GM19193 (cell line): ENCODE results near the gene SULT1B1.

Experiments used
- POLR2A ChIP-seq: IDR thresholded peaks from 4 replicates; pipeline ENCODE4 v1.6.1; 2011; ENCODE audit not compliant: insufficient read depth, insufficient read length; ENCODE audit errors: extremely low read depth

SULT1B1 gene

DNA sequence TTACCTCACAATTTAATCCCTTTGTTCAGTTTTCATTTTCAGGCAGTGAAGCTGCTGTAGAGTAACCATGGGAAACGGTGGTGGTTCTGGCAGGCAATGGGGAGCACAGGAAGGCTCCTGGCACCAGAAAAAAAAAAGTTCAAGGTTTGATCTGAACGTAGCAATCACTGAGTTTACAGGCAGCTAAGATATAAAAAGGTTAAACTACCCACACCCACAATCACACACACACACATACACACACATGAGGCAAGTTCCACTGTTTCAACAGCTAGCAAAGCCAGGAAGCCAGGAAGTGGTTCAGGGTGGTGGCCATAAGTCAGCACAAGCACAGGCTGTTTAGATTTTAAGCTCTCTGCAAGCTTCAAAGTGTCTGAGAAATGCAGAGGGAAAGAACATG, at the start of gene SULT1B1:
Gene SULT1B1, minus strand, starts transcription at position 166 of the 400 bp plus-strand sequence. CDS start 5,403 bp downstream, outside the sequence.
- no peak for TF ChIP-seq POLR2A

DNA sequence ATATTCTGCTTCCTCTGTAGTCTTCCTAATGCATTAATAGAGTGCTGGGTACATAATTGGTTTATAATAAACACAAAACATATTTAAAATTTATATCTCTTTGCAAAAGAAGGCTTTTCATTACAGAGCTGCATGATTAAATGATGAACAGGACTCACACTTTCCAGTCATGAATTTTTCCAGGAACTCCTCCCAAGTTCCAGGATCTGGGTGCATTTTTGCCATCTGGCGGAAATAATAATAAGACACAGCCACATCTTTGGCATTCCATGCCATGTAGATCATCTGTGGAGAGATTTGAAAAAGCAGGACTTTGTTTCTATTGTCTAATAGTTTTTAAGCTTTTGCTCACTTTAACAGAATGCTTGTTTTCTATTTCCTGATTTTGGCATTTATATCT, 40.2 kb upstream of the SULT1B1 start:
- no peak for TF ChIP-seq POLR2A

DNA sequence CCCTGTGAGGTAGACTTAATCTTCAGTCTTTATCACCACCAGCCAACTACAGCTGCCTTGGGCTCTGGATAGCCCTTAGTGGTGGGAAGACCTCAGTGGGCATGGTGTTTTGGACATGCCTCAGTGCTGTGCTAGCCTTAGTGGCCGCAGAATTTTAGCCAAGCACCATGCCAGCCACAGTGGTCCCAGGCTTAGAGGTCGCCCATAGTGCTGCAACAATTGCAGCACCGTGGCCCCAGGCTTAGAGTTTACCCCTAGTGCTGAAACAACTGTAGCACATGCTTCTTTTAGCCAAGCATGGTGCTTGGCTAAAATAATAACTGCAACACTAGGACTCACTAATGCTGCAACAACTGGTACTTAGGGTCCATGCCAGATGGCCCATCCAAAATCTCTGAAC, 38.9 kb upstream of the SULT1B1 start:
- TF ChIP-seq POLR2A, result no peak

DNA sequence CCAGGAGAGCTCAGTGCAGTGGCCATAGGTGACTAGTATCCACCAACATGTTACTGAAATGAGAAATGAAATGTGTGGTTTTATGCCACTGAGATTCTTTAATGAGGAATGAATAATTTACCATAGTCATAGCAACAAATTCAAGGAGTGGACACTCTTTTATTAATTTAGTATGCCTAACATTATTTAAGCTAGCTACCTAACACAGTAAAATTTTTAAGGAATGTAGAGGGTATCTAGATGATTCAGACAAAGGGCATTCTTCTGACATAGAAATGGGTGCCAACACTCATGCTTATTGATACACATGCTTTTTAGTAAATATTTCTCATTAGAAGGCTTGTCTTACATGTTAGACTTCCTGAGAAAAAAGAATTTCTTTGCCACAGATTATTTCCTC, 33.3 kb upstream of the SULT1B1 start:
- TF ChIP-seq POLR2A, result no peak

DNA sequence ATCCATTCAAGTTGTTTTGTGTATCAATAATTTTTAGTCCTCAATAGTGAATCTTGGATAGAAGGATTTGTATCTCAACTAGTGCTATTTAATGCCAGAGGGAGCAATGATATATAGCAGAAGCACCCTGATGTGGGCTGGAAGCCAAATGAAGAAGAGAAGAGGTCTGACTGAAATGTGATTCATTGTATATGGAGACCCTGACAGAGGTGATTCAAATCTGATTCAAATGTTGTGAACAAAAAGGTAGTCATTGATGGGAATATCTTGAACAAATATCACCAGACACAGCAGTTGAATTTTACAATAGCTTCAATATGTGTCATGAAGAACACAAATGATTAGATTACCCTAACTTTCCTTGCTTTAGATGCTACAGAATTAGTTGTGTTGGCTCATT, 27.5 kb upstream of the SULT1B1 start:
- no peak for TF ChIP-seq POLR2A

DNA sequence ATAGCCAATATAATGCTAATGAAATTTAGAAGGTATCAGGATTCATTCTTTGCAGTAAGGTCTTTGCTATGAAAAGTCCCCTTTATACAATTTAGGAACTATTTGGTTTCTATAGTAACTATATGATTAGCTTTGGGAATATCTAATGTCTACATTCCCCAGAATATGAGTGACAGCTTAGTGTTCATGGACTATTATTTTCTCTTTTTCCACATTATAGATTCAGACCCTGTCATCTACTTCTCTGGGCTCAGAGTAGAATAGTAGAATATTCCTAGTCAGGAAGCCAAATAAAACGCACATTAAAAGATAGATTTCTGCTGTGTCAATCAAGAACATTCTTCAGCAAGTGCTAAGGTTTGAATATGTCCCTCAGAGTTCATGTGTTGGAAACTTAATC, 26.1 kb upstream of the SULT1B1 start:
- no peak for TF ChIP-seq POLR2A

DNA sequence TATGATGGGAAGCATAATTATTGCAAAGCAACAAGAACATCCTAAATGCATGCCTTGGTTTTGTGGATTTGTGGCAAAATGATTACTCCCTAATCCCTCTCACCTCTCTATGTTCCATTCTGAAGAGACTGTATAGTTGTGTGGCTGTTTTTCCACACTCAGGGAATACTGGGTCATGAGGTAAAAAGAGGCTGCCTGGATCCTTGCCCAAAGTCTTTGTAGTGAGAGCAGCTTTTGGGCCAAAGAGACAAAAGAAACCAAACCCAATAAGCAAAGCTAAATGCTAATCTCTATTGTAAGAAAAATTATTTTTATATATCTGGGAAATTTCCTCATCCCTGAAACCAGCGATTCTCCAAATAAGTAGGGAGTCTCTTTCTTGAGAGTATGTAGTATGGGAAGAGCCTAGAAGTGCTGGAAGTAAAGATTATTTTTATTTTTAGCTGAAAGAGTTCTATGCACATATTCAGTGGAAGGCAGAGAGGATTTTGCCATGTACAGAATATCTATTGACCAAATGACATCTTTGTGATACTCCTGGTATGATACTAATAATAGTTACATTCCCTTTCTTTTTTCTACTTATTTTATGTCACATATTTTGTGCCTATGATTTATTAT, 24.9 kb upstream of the SULT1B1 start:
- TF ChIP-seq POLR2A, result no peak

DNA sequence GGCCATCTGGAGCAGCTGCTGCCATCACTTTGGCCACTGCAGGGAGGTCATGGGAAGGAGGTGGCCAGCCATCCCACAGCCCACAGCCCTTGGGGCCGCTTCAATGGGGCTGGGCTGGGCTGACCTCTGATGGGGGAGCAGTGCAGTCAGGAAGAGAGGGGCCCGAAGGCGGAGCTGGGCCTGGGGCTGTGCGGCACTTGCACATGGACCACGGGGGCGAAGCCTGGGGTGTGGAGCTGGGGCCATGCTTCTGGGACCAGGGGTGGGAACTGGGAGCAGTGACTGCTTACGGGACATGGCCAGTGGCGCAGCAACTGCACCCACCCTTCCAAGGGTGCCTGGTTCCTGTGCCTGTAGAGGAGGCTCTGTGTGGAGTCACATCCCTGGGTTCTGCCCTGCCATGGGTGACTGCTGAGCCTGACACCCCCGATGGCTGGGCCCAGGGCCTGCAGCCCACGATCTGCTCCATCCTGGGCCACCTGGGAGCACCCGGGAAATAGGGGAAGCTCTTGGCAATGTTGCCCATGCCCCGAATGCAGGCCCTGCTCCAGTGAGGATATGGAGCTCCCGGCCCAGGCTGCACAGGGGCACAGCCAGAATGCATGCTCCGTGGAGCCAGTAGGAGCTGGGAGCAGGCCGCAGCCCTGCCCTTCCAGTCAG, 22.4 kb upstream of the SULT1B1 start:
- TF ChIP-seq POLR2A, result no peak

DNA sequence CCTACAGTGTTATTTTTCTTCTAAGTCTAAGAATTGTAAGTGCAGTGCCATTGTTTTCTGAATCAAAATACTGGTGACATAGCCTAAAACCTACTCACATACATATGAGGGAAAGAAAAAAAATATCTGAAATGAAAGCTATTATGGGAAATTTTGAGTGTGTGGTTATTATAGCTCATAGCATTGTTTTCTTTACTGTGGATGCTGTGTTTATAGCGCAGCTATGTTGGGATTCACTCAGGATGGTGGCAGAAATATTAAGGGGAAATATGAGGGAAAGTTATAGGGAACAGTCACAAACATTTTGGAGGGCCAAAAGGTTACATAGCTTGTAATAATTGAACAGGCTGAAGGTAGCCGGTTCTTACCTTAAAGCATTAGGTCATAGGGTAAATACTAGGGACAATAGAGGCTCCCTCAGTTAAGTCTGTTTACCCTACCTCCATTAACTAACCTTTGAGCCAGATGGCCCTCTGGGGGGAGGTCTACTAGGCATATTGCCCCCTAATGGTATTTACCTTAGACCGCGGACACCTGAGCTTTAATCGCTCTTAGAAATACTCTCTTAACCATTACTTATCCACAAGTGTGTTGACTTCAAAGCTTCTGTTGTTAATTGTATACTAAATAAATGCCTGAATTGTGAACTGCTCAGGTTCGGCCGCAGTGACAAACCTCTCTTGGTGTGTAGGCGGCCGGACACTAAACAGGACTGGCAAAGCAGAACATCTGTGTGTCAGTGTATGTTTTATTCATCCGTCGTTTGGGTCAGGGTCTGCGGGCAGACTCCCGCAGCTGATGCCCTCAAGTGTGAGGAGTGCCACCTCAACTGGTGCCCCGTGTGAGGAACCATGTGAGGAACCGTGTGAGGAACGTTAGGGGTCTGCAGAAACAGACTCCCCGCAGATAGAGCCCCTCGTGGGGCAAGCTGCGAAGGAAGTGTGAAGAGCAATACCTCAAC, 21.3 kb upstream of the SULT1B1 start:
- TF ChIP-seq POLR2A, result no peak

DNA sequence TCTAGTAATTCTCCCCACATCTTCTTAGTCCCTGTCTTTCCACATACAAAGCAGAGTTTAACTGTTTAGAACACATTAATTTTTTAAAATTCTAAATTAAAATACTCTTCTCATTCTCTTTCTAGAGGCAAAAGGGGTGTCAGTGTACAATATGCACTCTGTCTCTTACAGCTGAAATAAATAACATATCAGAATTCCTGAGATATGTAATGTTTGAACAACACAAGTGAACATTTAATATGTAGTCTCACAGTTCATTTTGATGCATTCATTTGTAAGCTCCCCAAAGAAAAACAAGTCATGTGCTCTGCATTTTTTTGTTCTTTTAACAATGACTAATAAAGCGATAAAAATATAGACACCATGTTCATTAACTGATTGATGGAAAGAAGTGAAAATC, 19.7 kb upstream of the SULT1B1 start:
- no peak for TF ChIP-seq POLR2A

DNA sequence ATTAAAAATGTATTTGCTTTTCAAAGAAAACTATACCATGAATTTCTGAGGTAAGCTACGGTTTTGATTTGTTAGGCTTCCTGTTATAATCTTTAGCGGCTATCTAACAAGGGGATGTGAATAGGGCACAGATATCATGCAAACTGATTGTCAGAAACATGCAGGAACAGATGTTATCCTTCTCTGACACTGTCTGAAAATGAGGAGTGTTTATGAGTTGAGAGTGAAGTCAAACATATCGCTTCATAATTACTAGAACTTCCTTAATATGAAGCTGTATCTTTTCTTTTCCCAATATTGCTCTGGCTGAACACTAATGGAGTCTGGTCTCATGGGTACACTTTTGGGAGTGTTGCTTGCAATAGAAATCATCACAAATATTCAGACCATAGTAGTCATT, 16.3 kb upstream of the SULT1B1 start:
- TF ChIP-seq POLR2A, result no peak

DNA sequence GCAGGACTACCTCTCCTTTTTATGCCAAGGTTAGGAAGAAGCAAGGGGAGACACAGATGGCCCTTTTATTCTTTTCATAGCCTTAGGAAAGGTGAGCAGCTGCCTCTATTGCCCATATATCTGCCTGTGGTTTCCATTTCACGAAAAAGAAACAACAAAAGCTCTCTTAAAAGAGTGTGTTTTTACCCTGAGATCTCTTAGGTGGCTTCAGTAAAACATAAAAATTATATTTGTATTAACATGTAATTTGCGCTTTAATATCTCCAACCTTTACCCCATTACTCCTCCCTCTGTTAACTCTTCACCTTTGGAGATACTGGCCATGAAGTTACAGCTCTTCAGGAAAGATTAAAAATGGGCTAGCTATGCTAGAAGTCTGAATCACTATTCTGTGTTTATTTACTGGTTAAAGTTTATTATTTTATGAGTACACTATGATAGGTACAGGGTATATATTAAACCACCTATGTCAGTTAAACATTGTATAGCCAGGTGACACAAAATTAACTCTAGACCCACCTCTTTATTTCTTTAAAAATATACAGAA, 15.0 kb upstream of the SULT1B1 start:
- TF ChIP-seq POLR2A, result no peak

DNA sequence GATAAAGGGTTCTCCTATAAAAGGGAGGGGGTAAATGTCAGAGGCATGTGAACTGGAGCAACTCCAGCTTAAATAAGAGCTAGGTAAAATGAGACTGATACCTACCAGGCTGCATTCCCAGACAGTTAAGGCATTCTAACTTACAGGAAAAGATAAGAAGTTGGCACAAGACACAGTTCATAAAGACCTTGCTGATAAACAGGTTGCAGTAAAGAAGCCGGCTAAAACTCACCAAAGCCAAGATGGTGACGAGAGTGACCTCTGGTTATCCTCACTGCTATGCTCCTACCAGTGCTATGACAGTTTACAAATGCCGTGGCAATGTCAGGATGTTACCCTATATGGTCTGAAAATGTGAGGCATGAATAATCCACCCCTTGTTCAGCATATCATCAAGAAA, 13.1 kb upstream of the SULT1B1 start:
- TF ChIP-seq POLR2A, result no peak

DNA sequence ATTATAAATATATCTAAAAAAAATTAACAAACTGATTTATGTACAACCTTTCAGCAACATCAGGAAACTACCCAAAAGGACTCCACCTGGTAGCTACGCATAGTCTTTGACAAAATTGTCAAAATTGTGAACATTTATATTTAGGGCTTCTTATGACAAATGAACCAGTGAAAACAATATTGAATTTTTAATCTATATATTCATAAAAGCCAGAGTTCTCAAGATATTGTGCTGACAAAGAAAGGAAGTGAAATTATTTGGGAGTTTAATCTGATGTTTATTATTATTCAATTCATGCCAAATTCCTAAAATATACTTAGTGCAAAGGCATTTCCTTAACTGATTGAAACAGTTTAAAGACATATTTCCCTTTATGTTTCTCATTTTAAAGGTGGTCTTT, 5.3 kb upstream of the SULT1B1 start:
- no peak for TF ChIP-seq POLR2A

DNA sequence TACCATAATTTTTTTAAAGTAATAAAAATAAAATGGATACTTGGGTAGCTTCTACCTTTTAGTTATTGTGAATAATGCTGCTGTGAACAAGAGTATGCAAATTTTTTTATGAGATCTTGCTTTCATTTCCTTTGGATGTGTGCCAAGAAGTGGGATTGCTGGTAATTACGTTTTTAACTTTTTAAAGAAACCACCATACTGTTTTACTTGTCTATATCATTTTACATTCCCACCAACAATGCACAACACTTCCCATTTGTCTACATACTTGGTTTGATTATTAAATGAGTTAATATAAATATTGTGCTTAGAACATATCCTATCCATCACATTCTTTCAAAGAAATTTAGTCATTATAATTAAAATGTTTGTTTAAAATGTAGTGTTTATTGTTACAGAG, 3.9 kb upstream of the SULT1B1 start:
- no peak for TF ChIP-seq POLR2A
